K562 (cell line): Measurements from ENCODE around the gene TRERF1. TPM values are rescaled to one million over a fixed set of nuclear protein-coding genes. Genes with fewer than 3 reads are reported as not detected.

Experiments
- ATAC-seq: fragments of 200-7000 bp; cut with Tn5 transposase; 3 replicates; pipeline ENCODE4 v1.9.1; 2020; ENCODE audit warnings: moderate library complexity
- BruUV-seq: library from RNA; stranded (reverse); fragments of 400-500 nt; replicated peaks from 2 replicates; lab custom pipeline; 2021; lab: Mats Ljungman, UMichigan
- CTCF ChIA-PET: fragments of 300-600 bp; formaldehyde crosslinking; extraction: SDS; loops from one replicate; lab custom pipeline; 2021; ENCODE audit warnings: low intra/inter-chr PET ratio; lab: Yijun Ruan, JAX
- POLR2A ChIA-PET: fragments of 300-600, 350-650 bp; sonication (Branson Sonifier 250); formaldehyde crosslinking; extraction: SDS; loops from one replicate; lab custom pipeline; 2021; ENCODE audit warnings: antibody characterized with exemption, inconsistent platforms; lab: Yijun Ruan, JAX
- DNase-seq, 4 experiments: peaks; one replicate each; pipeline versions ENCODE4 v3.0.0 to v3.0.0-alpha.2; 2011 to 2018; ENCODE audit warnings: low spot score in 3 of 4, mixed read lengths in 3 of 4; ENCODE audit errors: extremely low read depth in 1 of 4
- FAIRE-seq: peaks from 2 replicates; lab custom pipeline; 2011; peaks lifted over from hg19 to GRCh38; lab: Jason Lieb, UNC
- H2AFZ ChIP-seq: 2 replicates; pipeline ENCODE4 v1.6.0; 2011; ENCODE audit warnings: low read depth, low read length, control low read depth, inconsistent platforms
- H3K27ac ChIP-seq: fragments of 200-600 bp; 3 replicates; pipeline ENCODE4 v1.8.0; 2011; ENCODE audit warnings: low read depth, mild to moderate bottlenecking, control low read depth, inconsistent platforms, low read length, moderate library complexity, mixed read lengths; ENCODE audit errors: extremely low read depth
- H3K27me3 ChIP-seq, 2 experiments: fragments of 300-600 bp in 1 of 2; 2 replicates in 1 of 2; 3 replicates in 1 of 2; pipeline versions ENCODE4 v1.6.0 to v1.8.0; 2011; ENCODE audit warnings: inconsistent platforms in 2 of 2, low read length in 2 of 2, mild to moderate bottlenecking in 1 of 2, mixed read lengths in 1 of 2, moderate library complexity in 1 of 2; ENCODE audit not compliant: control insufficient read depth in 2 of 2, insufficient read depth in 2 of 2
- H3K36me3 ChIP-seq: fragments of 300-600 bp; 3 replicates; pipeline ENCODE4 v1.8.0; 2011; ENCODE audit warnings: mild to moderate bottlenecking, low read length, inconsistent platforms; ENCODE audit not compliant: control insufficient read depth, insufficient read depth
- H3K4me1 ChIP-seq, 2 experiments: fragments of 200-600 bp in 1 of 2; replicated peaks in 1 of 2; 2 replicates in 1 of 2; 3 replicates in 1 of 2; pipeline versions ENCODE4 v1.5.1 to v1.8.0; 2011; ENCODE audit warnings: inconsistent platforms in 2 of 2, low read length in 2 of 2, mild to moderate bottlenecking in 1 of 2, mixed read lengths in 1 of 2, moderate library complexity in 1 of 2; ENCODE audit not compliant: control insufficient read depth in 2 of 2, insufficient read depth in 2 of 2
- H3K4me2 ChIP-seq: 2 replicates; pipeline ENCODE4 v1.6.1; 2011; ENCODE audit warnings: low read length, control low read depth, inconsistent platforms, mixed read lengths; ENCODE audit not compliant: insufficient read depth
- H3K4me3 ChIP-seq: fragments of 200-600 bp; sonication (generic), shearing (Covaris generic); 2 replicates; pipeline ENCODE4 v1.5.1; 2016; ENCODE audit warnings: control low read depth, inconsistent platforms
- H3K79me2 ChIP-seq: fragments of 200-600 bp; 3 replicates; pipeline ENCODE4 v1.8.0; 2011; ENCODE audit warnings: low read length, inconsistent platforms; ENCODE audit not compliant: control insufficient read depth, insufficient read depth
- H3K9ac ChIP-seq, 2 experiments: 2 replicates each; pipeline versions ENCODE4 v1.6.0 to v1.6.1; 2011; ENCODE audit warnings: low read depth in 2 of 2, low read length in 2 of 2, control low read depth in 1 of 2, inconsistent platforms in 1 of 2, mild to moderate bottlenecking in 1 of 2, mixed read lengths in 1 of 2; ENCODE audit not compliant: insufficient read depth in 1 of 2
- H3K9me1 ChIP-seq: one replicate; pipeline ENCODE4 v1.6.0; 2011; ENCODE audit warnings: inconsistent platforms, mild to moderate bottlenecking, low read length, moderate library complexity; ENCODE audit not compliant: control insufficient read depth, insufficient read depth
- H3K9me3 ChIP-seq: replicated peaks from 2 replicates; pipeline ENCODE4 v1.5.1; 2011; ENCODE audit warnings: low read depth, low read length, inconsistent platforms; ENCODE audit not compliant: control insufficient read depth, insufficient read depth
- H4K20me1 ChIP-seq: replicated peaks from 2 replicates; pipeline ENCODE4 v1.6.1; 2011; ENCODE audit warnings: low read length, inconsistent platforms, mixed read lengths; ENCODE audit not compliant: control insufficient read depth, insufficient read depth
- HNRNPK ChIP-seq: fragments of 200-400 bp; formaldehyde crosslinking; IDR thresholded peaks from one replicate; pipeline ENCODE4 v1.6.1; 2018; ENCODE audit warnings: mild to moderate bottlenecking, low read depth, low read length; ENCODE audit not compliant: poor library complexity, severe bottlenecking
- RNF219 ChIP-seq: fragments of 250-450 bp; sonication (Bioruptor Pico); IDR thresholded peaks from 2 replicates; pipeline ENCODE4 v1.5.0; 2022; ENCODE audit warnings: mild to moderate bottlenecking
- SREBF2 ChIP-seq: sonication (generic); formaldehyde crosslinking; IDR thresholded peaks from 2 replicates; pipeline ENCODE4 v1.4.0; 2020; ENCODE audit warnings: mild to moderate bottlenecking, missing genetic modification reagents
- ZNF175 ChIP-seq: fragments of 200-800 bp; sonication (Bioruptor generic); IDR thresholded peaks from 2 replicates; pipeline ENCODE4 v1.6.1; 2016; ENCODE audit warnings: low read depth, mild to moderate bottlenecking, missing genetic modification characterization, missing compliant biosample characterization
- ZNF3 ChIP-seq: fragments of 250-450 bp; sonication (Bioruptor Pico); IDR thresholded peaks from 2 replicates; pipeline ENCODE4 v1.5.0; 2021; ENCODE audit warnings: mild to moderate bottlenecking, moderate library complexity
- ZNF561 ChIP-seq: fragments of 450-650 bp; formaldehyde crosslinking; conservative IDR thresholded peaks from 2 replicates; pipeline ENCODE4 v1.4.0; 2020; ENCODE audit warnings: mild to moderate bottlenecking, moderate library complexity
- WGBS: fragments of 100-300 bp; shearing (Covaris generic); methylation state at CpG from one replicate; pipeline ENCODE4 v1.1.6; 2016; ENCODE audit warnings: low coverage, mixed read lengths; ENCODE audit not compliant: insufficient coverage; ENCODE audit errors: missing lambda C conversion rate; 5-methylcytosine and 5-hydroxymethylcytosine counted together
- in situ Hi-C: fragments of 300-500 bp; cut with MboI; formaldehyde crosslinking; loops from 4 replicates; pipeline ENCODE4 v1.15.0; 2018; ENCODE audit warnings: inconsistent platforms, mixed read lengths
- intact Hi-C: fragments of 100-400 bp; cut with micrococcal nuclease; formaldehyde crosslinking; loops from 2 replicates; pipeline ENCODE4 v1.14.2; 2022
- polyA plus RNA-seq, 8 experiments: library from polyadenylated mRNA; depleted of rRNA in 4 of 8; stranded (reverse) in 5 of 8; unstranded in 3 of 8; fragments of >200 nt; fragmentation: Nextera tagmentation in 2 of 8; fragmentation: Illumina TruSeq in 1 of 8; extraction: Ambion mirVana in 2 of 8; extraction: Trizol in 1 of 8; gene quantifications; 2 replicates each; pipeline versions ENCODE4 v1.2.1 to v1.2.3, GENCODE V29; 2011 to 2014; ENCODE audit warnings: inconsistent platforms in 1 of 8, missing spikeins in 1 of 8
- total RNA-seq, 7 experiments: library from RNA; depleted of rRNA in 6 of 7; stranded (reverse); fragments of >200 nt in 6 of 7; fragmentation: Illumina TruSeq in 2 of 7; extraction: Trizol in 2 of 7; gene quantifications; 2 replicates each; pipeline versions ENCODE4 v1.2.1 to v1.2.3, GENCODE V29; 2011 to 2021; ENCODE audit warnings: low replicate concordance in 1 of 7

The TRERF1 gene
- total and polyA plus RNA-seq, 9 of the 15 experiments (the other 6 are each of a cell fraction or from before 2014, with no cell fraction given), result 0.04 to 0.20 (median 0.07) TPM; not detected in 3

GRCh38 chr6:42359021-42359420 is 92.7 kb downstream of the TRERF1 start:
- Histone ChIP-seq H3K27me3 (peaks cover 38 to 53% of the 10 kb centered on the region in 2 experiments), H3K9ac (no peak overlapping the region), H3K4me2 (no peak overlapping the region), H3K4me1 (no peaks in the 10 kb centered on the region), H3K4me3 (no peak overlapping the region), H2AFZ (no peak overlapping the region), H3K9me1 (no peaks in the 10 kb centered on the region), H4K20me1 (no peaks in the 10 kb centered on the region), H3K27ac (no peak overlapping the region), H3K9me3 (no peaks in the 10 kb centered on the region), H3K36me3 (no peaks in the 10 kb centered on the region), H3K79me2 (no peaks in the 10 kb centered on the region)
- ATAC-seq (no peak), DNase-seq (no peak), FAIRE-seq (no peak)
- no TSS peak for BruUV-seq
- in situ Hi-C loops (no loop called here), intact Hi-C loops (no loop called here)
- WGBS, result 0% methylated on average over 5 of the region's 5 CpGs
- CTCF ChIA-PET, result no interaction called here
- POLR2A ChIA-PET, result interaction anchor here (0.6 kb wide), 1 partner anchor 25 kb away, joined by 3 read pairs; no protein-coding TSS in a partner anchor
- TF ChIP-seq ZNF561, result no peak
- no peak for TF ChIP-seq ZNF3 (CRISPR knock-in tag)
- TF ChIP-seq HNRNPK, result no peak
- no peak for TF ChIP-seq SREBF2 (CRISPR knock-in tag)
- TF ChIP-seq ZNF175 (CRISPR knock-in tag), result no peak
- TF ChIP-seq RNF219 (CRISPR knock-in tag), result no peak
